ENCODE measurements around the gene GRID1. TPM values are rescaled to one million over a fixed set of nuclear protein-coding genes. Genes with fewer than 3 reads are reported as not detected.

Gene GRID1
- total RNA-seq, 1 donor from 2014 or later: 0.22 TPM

- TF ChIP-seq, protein P1, sequence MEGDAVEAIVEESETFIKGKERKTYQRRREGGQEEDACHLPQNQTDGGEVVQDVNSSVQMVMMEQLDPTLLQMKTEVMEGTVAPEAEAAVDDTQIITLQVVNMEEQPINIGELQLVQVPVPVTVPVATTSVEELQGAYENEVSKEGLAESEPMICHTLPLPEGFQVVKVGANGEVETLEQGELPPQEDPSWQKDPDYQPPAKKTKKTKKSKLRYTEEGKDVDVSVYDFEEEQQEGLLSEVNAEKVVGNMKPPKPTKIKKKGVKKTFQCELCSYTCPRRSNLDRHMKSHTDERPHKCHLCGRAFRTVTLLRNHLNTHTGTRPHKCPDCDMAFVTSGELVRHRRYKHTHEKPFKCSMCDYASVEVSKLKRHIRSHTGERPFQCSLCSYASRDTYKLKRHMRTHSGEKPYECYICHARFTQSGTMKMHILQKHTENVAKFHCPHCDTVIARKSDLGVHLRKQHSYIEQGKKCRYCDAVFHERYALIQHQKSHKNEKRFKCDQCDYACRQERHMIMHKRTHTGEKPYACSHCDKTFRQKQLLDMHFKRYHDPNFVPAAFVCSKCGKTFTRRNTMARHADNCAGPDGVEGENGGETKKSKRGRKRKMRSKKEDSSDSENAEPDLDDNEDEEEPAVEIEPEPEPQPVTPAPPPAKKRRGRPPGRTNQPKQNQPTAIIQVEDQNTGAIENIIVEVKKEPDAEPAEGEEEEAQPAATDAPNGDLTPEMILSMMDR (IDR thresholded peaks at IDR 0.05; ENCODE audit: unreplicated experiment): no peak
- Mint-ChIP-seq H3K4me1 (ENCODE audit: low read depth) (no peaks in the 10 kb centered on the region), H3K9me3 (ENCODE audit: low read depth) (no peaks in the 10 kb centered on the region), H3K4me3 (ENCODE audit: low read depth) (no peak overlapping the region), H3K36me3 (ENCODE audit: insufficient read depth) (no peaks in the 10 kb centered on the region), H3K27ac (no peak overlapping the region), H3K27me3 (peaks cover 2% of the 10 kb centered on the region)
- no peak for DNase-seq (ENCODE audit: low spot score, unreplicated experiment)
Observed at GRCh38 chr10:85927952-85928665, 438.5 kb downstream of the GRID1 start.

GRCh38 chr10:85926986-85927385 is 439.6 kb downstream of the GRID1 start:
- no peak for DNase-seq (ENCODE audit: low spot score, unreplicated experiment)
- Mint-ChIP-seq H3K27me3 (peaks cover 2% of the 10 kb centered on the region), H3K36me3 (ENCODE audit: insufficient read depth) (no peaks in the 10 kb centered on the region), H3K4me3 (ENCODE audit: low read depth) (no peak overlapping the region), H3K9me3 (ENCODE audit: low read depth) (no peaks in the 10 kb centered on the region), H3K27ac (no peak overlapping the region), H3K4me1 (ENCODE audit: low read depth) (no peaks in the 10 kb centered on the region)
- TF ChIP-seq, protein P1 (IDR thresholded peaks at IDR 0.05; ENCODE audit: unreplicated experiment): no peak

GRCh38 chr10:85926136-85926535 is 440.5 kb downstream of the GRID1 start:
- Mint-ChIP-seq H3K36me3 (ENCODE audit: insufficient read depth) (no peaks in the 10 kb centered on the region), H3K4me1 (ENCODE audit: low read depth) (no peaks in the 10 kb centered on the region), H3K27ac (no peak overlapping the region), H3K4me3 (ENCODE audit: low read depth) (no peak overlapping the region), H3K27me3 (peaks cover 7% of the 10 kb centered on the region), H3K9me3 (ENCODE audit: low read depth) (no peaks in the 10 kb centered on the region)
- TF ChIP-seq, protein P1 (IDR thresholded peaks at IDR 0.05; ENCODE audit: unreplicated experiment): no peak
- no peak for DNase-seq (ENCODE audit: low spot score, unreplicated experiment)

DNA sequence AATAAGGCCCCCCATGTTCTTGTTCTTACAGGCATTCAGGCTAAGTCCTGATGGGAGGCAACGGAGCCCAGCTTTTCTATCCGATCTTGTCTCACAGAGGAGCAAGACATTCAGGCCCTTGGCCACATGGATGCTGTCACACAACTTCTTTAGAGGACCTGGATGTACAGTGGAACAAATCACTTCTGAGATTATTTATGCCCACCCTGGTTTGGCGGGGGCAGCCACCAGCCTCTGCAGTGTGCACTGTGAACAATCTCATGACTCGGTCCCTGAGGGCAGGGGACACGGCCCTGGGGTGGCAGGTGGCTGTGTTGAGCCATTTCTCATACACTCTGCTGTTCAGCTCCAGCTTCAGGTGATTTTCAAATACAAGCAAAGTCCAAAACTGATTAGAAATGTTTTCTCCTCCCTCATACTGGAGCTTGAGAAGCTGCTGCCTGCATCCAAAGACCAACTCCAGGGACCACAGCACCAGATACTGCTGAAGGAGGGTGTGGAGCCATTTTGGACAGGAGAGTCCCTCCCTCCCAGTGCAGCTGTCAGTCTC is 441.3 kb downstream of the GRID1 start:
- H3K4me3 Mint-ChIP-seq (ENCODE audit: low read depth): no peak overlapping the region
- TF ChIP-seq, protein P1 (IDR thresholded peaks at IDR 0.05; ENCODE audit: unreplicated experiment): no peak
- no peaks in the 10 kb centered on the region for H3K36me3 Mint-ChIP-seq (ENCODE audit: insufficient read depth)
- H3K27me3 Mint-ChIP-seq: peaks cover 9% of the 10 kb centered on the region
- no peaks in the 10 kb centered on the region for H3K4me1 Mint-ChIP-seq (ENCODE audit: low read depth)
- DNase-seq (ENCODE audit: low spot score, unreplicated experiment): no peak
- H3K9me3 Mint-ChIP-seq (ENCODE audit: low read depth): no peaks in the 10 kb centered on the region
- no peak overlapping the region for H3K27ac Mint-ChIP-seq

GRCh38 chr10:85924382-85925102 is 442.1 kb downstream of the GRID1 start:
- DNase-seq (ENCODE audit: low spot score, unreplicated experiment): no peak
- TF ChIP-seq, protein P1 (IDR thresholded peaks at IDR 0.05; ENCODE audit: unreplicated experiment): no peak
- Mint-ChIP-seq H3K27ac (no peak overlapping the region), H3K9me3 (ENCODE audit: low read depth) (no peaks in the 10 kb centered on the region), H3K4me3 (ENCODE audit: low read depth) (no peak overlapping the region), H3K4me1 (ENCODE audit: low read depth) (peaks cover under 1% of the 10 kb centered on the region), H3K36me3 (ENCODE audit: insufficient read depth) (no peaks in the 10 kb centered on the region), H3K27me3 (peaks cover 11% of the 10 kb centered on the region)

Data from progenitor cell of endocrine pancreas (in vitro differentiated cells).